Measurements from ENCODE around the gene KCNMA1. TPM values are rescaled to one million over a fixed set of nuclear protein-coding genes. Genes with fewer than 3 reads are reported as not detected.

Gene KCNMA1
- total RNA-seq, 1 experiment from 2014 or later, result 143 TPM

- POLR2A ChIA-PET (ENCODE audit: unreplicated experiment), result interaction anchor here (0.7 kb wide), 1 partner anchor 84 kb away, joined by 4 read pairs; no protein-coding TSS in a partner anchor
- DNase-seq, result no peak
- CTCF ChIA-PET, result no interaction called here
- H2AFZ ChIP-seq (ENCODE audit: low read length), result no peak overlapping the region
- H3K27me3 ChIP-seq (ENCODE audit: low read length), result peaks cover 35% of the 10 kb centered on the region
- no peaks in the 10 kb centered on the region for H3K9me2 ChIP-seq (replicated peaks; ENCODE audit: low read length)
- intact Hi-C loops (cut with micrococcal nuclease), result loop anchor here (5.0 to 10.0 kb wide), 2 partner anchors 107 to 250 kb away; no protein-coding TSS in a partner anchor
- H3K4me2 ChIP-seq (ENCODE audit: low read length), result no peak overlapping the region
- H3K27ac ChIP-seq (ENCODE audit: low read length), result no peak overlapping the region
- no peak overlapping the region for H3K4me3 ChIP-seq (ENCODE audit: low read length)
- H4K20me1 ChIP-seq (ENCODE audit: low read length), result no peaks in the 10 kb centered on the region
- BruUV-seq (replicated peaks), result no TSS peak
- TF ChIP-seq, protein P1, sequence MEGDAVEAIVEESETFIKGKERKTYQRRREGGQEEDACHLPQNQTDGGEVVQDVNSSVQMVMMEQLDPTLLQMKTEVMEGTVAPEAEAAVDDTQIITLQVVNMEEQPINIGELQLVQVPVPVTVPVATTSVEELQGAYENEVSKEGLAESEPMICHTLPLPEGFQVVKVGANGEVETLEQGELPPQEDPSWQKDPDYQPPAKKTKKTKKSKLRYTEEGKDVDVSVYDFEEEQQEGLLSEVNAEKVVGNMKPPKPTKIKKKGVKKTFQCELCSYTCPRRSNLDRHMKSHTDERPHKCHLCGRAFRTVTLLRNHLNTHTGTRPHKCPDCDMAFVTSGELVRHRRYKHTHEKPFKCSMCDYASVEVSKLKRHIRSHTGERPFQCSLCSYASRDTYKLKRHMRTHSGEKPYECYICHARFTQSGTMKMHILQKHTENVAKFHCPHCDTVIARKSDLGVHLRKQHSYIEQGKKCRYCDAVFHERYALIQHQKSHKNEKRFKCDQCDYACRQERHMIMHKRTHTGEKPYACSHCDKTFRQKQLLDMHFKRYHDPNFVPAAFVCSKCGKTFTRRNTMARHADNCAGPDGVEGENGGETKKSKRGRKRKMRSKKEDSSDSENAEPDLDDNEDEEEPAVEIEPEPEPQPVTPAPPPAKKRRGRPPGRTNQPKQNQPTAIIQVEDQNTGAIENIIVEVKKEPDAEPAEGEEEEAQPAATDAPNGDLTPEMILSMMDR (conservative IDR thresholded peaks at IDR 0.05; ENCODE audit: low read depth, low read length), result no peak
- no peak for TF ChIP-seq EZH2 (IDR thresholded peaks at IDR 0.05; ENCODE audit: low read length, unreplicated experiment)
- no peak for TF ChIP-seq EZH2phosphoT487 (IDR thresholded peaks at IDR 0.05; ENCODE audit: borderline replicate concordance, low read length)
- H3K4me1 ChIP-seq (ENCODE audit: insufficient read depth, low read length), result no peaks in the 10 kb centered on the region
- H3K36me3 ChIP-seq (ENCODE audit: low read depth, low read length), result no peaks in the 10 kb centered on the region
- H3K9ac ChIP-seq (ENCODE audit: low read length), result no peak overlapping the region
- H3F3A ChIP-seq (ENCODE audit: low read length, unreplicated experiment), result no peaks in the 10 kb centered on the region
- no peaks in the 10 kb centered on the region for H3K79me2 ChIP-seq (ENCODE audit: low read length)
- ATAC-seq, result no peak
- H3K9me3 ChIP-seq (ENCODE audit: low read length), result no peaks in the 10 kb centered on the region
Observed at GRCh38 chr10:76864922-76865321, 772.7 kb downstream of the KCNMA1 start.

- intact Hi-C loops (cut with micrococcal nuclease), result no loop called here
- Histone ChIP-seq H3K79me2 (ENCODE audit: low read length) (no peaks in the 10 kb centered on the region), H3K4me1 (ENCODE audit: insufficient read depth, low read length) (no peaks in the 10 kb centered on the region), H3K9me3 (ENCODE audit: low read length) (no peaks in the 10 kb centered on the region), H3K4me2 (ENCODE audit: low read length) (no peak overlapping the region), H3K36me3 (ENCODE audit: low read depth, low read length) (no peaks in the 10 kb centered on the region), H4K20me1 (ENCODE audit: low read length) (no peaks in the 10 kb centered on the region), H3K27me3 (ENCODE audit: low read length) (peaks cover 56% of the 10 kb centered on the region), H3K4me3 (ENCODE audit: low read length) (no peak overlapping the region), H3K9me2 (replicated peaks; ENCODE audit: low read length) (no peaks in the 10 kb centered on the region), H2AFZ (ENCODE audit: low read length) (no peak overlapping the region), H3K9ac (ENCODE audit: low read length) (no peak overlapping the region), H3K27ac (ENCODE audit: low read length) (no peak overlapping the region), H3F3A (ENCODE audit: low read length, unreplicated experiment) (no peaks in the 10 kb centered on the region)
- no TSS peak for BruUV-seq (replicated peaks)
- no peak for DNase-seq
- POLR2A ChIA-PET (ENCODE audit: unreplicated experiment), result no interaction called here
- CTCF ChIA-PET, result no interaction called here
- TF ChIP-seq, protein P1 (conservative IDR thresholded peaks at IDR 0.05; ENCODE audit: low read depth, low read length), result no peak
- TF ChIP-seq EZH2 (IDR thresholded peaks at IDR 0.05; ENCODE audit: low read length, unreplicated experiment), result no peak
- TF ChIP-seq EZH2phosphoT487 (IDR thresholded peaks at IDR 0.05; ENCODE audit: borderline replicate concordance, low read length), result no peak
- no peak for ATAC-seq
Observed at GRCh38 chr10:76858721-76859120, 778.9 kb downstream of the KCNMA1 start.

- ATAC-seq (peak; percentile 61), DNase-seq (no peak)
- H3K4me2 ChIP-seq (ENCODE audit: low read length), result no peak overlapping the region
- peaks cover 59% of the 10 kb centered on the region for H3K27me3 ChIP-seq (ENCODE audit: low read length)
- H3K27ac ChIP-seq (ENCODE audit: low read length), result no peak overlapping the region
- no peaks in the 10 kb centered on the region for H3K4me1 ChIP-seq (ENCODE audit: insufficient read depth, low read length)
- no peak overlapping the region for H2AFZ ChIP-seq (ENCODE audit: low read length)
- TF ChIP-seq, protein P1 (conservative IDR thresholded peaks at IDR 0.05; ENCODE audit: low read depth, low read length), result 0 out of 2 replicates have a peak, but pooled peaks have one; percentile 37
- no peak for TF ChIP-seq EZH2phosphoT487 (IDR thresholded peaks at IDR 0.05; ENCODE audit: borderline replicate concordance, low read length)
- BruUV-seq (replicated peaks), result no TSS peak
- H3K9me3 ChIP-seq (ENCODE audit: low read length), result no peaks in the 10 kb centered on the region
- ChIA-PET CTCF (interaction anchor here (0.6 kb wide), 1 partner anchor 210 kb away, joined by 3 read pairs; no protein-coding TSS in a partner anchor), POLR2A (ENCODE audit: unreplicated experiment) (no interaction called here)
- intact Hi-C loops (cut with micrococcal nuclease), result no loop called here
- H3K4me3 ChIP-seq (ENCODE audit: low read length), result no peak overlapping the region
- H3K9ac ChIP-seq (ENCODE audit: low read length), result no peak overlapping the region
- no peaks in the 10 kb centered on the region for H3F3A ChIP-seq (ENCODE audit: low read length, unreplicated experiment)
- H3K9me2 ChIP-seq (replicated peaks; ENCODE audit: low read length), result no peaks in the 10 kb centered on the region
- H3K36me3 ChIP-seq (ENCODE audit: low read depth, low read length), result no peaks in the 10 kb centered on the region
- H4K20me1 ChIP-seq (ENCODE audit: low read length), result no peaks in the 10 kb centered on the region
- H3K79me2 ChIP-seq (ENCODE audit: low read length), result no peaks in the 10 kb centered on the region
Observed at GRCh38 chr10:76840802-76841201, 796.8 kb downstream of the KCNMA1 start.

Data from PC-3 (cell line).